Occipital lobe (tissue), 2 donors: Measurements from ENCODE around the gene NKD2. TPM values are rescaled to one million over a fixed set of nuclear protein-coding genes. Genes with fewer than 3 reads are reported as not detected.
"Not testable (repeated sequence)": the region's sequence is repeated elsewhere in the genome, so short reads cannot be mapped to it uniquely, and the experiment has no call there.

Experiments used
- DNase-seq: peaks from one replicate; lab custom pipeline; 2025; lab: John Stamatoyannopoulos, UW
- total RNA-seq: library from RNA; depleted of rRNA; stranded (reverse); fragments of >200 nt; gene quantifications from one replicate; pipeline ENCODE4 v1.2.3, GENCODE V29; 2014

The NKD2 gene
- total RNA-seq, 1 donor from 2014 or later, result 3.0 TPM

DNA sequence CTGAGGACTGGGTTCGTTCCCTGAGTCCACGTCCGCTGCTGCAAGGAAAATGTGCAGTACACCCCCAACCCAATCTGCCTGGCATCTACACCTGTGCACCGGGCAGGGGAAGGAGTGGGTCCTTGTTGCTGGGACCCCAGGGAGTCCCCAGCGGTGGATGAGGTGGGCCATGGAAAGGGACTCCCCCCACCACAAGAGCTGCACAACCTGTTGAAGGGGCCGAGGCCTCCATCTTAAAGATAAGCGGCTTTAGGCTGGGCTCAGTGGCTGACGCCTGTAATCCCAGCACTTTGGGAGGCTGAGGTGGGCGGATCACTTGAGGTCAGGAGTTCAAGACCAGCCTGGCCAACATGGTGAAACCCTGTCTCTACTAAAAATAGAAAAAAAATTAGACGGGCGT is 7.8 kb upstream of the NKD2 start:
- not testable (repeated sequence) for DNase-seq

DNA sequence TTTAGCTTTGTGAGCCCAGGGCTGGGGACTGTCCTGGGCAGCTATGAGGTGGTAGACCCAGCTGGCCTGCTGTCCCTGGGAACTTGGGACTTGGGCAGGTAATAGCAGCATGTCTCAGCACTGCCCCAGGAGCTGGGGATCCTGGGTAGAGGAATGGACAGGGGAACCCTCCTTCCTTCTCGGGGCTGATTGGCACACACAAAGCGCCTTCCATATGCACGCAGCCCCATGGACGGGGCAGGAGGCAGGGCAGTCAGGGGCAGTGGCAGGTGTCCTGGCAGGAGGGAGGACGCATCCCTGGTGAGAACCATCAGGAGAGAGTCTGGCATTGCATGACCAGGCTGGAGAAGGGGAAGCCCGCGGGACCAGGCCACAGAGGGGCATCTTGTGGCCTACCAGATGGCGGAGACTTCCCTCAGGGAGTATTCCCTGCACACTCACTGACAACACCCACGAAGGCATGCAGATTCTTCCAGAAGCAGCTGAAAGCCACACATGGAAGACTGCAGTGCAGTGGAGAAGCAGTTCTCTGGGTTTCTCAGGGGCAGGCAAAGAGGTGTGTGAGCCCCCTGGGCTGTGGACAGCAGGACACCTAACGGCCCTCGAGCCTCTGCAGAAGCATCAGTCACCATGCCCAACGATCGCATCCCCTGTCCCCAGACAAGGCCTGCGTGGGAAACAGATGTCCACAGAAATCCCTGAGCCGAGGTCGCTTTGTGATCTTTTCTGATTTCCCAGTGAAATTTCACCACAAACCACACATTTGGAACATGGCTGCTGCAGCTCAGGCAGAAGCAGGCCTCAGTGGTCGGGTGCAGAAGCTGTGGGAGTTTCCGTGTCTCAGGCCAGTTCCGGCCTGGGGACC is 7.0 kb upstream of the NKD2 start:
- no peak for DNase-seq

DNA sequence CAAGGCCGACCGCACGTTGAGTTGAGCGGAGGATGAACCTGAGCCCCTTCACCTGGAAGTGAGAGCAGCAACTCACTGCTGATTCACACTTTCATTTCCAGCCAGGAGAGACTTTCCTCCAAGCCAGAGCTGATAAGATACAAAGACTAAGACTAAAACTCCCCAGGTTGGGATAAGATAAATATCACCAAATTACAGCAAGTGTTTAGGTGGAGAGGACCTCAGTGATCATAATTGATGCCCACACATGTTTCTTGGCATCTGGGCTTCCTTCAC is 6.4 kb upstream of the NKD2 start:
- no peak for DNase-seq

DNA sequence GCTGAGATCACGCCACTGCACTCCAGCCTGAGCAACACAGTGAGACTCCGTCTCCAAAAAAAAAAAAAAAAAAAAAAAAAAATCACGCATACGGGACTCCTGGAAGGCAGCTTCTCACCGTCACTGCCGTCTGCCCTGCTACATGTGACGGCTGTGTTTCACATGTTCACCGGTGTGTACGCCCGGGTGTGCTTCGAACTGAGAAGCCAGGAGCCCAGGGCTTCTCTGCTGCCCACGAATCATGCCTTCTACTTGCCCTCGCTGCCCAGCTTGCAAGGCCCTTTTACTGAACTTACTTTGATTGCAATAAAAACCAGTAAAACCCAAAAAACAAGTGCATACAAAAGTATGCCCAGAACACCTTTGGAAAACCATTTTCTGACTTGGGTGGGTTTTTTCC is 5.8 kb upstream of the NKD2 start:
- DNase-seq, result no peak

DNA sequence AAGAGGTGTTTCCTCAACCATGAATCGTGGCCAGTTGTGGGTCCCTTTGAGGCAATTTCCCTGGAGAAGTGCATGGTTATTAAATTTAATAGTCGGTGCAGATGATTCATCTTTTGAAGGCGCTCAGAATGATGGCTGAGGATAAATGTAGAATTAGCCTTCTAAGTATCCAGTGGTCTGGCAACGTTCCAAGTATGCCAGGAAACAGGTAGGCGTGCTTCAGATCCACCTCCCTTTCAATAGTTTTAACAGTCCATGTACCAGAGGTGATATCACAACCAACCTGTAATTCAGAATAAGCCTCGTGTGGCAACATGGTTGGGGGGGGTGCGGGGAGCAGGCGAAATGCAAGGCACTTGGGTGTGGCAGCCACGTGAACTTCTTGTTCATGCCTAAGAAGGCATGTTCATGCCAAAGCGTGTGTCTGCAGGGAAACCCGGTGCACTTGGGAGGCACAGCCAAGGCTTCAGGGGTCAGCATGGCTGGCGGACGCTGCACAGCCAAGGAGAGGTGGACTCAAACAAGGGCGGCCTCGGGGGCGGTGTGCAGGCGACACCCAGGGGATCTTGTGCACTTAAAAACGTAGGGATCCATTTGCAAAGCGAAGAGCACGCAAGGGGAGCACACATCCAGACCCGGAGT is 5.2 kb upstream of the NKD2 start:
- DNase-seq, result no peak

DNA sequence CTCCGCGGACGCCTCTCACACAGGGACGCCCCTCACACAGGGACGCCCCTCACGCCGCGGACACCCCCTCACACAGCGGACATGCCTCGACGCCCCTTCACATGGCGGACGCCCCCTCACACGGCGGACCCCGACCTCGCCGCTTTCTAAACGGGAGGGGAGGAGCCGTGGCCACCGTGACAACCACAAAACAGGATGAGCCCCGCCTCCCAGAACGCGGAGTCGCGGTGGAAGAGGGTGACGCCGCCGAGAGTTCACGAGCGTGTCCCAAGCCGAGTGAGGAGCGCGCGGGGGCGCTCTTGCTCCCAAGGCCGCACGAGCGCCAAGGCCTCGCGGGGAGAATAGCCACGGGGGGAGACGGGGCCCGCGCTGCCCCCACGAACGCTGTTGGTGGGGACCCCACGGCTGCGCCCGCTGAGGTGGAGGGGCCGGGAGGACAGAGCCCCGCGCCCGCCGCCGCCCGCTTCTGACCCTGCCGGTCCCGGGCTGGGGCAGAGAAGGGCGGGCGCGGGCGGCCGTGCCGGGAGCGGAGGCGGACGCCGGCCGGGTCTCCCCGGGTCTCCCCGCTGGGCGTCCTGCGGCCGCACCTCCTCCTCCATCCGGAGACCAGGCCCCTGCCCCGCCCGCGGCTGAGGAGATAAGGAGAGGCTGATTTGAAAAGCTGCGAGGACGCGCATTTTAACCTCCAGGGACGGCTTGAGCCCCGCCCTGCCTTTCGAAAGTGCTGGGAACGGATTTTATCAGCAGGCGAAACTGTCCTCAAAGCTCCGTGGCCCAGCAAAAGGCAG is 3.9 kb upstream of the NKD2 start:
- DNase-seq, result no peak

DNA sequence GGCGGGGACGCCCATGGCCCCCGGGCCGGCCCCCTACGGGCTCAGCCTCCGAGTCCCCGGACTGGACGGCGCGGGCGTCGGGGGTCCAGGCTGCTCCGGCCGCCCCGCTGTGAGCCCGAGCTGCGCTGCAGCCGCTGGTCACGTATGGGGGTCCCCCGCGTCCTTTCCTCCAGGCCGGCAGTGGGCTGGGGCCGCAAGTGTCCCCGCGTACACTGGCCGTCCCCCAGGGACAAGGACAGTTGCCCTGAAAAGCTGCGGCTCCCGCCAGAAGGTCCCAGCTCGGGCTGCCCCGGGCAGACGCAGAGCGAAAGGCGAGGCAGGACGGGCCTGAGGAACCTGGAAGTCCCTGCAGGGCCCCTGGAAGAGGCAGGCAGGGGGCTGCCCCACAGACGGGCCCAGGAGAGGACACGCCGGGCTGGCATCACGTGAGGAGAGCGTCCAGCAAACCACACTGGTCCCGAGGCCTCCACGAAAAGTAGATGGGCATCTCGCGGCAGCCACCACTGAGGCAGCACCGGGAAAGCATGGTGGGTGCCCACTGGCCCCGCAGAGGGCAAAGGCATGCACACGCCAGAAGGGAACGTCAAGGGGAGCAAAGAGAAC is 3.3 kb upstream of the NKD2 start:
- no peak for DNase-seq

DNA sequence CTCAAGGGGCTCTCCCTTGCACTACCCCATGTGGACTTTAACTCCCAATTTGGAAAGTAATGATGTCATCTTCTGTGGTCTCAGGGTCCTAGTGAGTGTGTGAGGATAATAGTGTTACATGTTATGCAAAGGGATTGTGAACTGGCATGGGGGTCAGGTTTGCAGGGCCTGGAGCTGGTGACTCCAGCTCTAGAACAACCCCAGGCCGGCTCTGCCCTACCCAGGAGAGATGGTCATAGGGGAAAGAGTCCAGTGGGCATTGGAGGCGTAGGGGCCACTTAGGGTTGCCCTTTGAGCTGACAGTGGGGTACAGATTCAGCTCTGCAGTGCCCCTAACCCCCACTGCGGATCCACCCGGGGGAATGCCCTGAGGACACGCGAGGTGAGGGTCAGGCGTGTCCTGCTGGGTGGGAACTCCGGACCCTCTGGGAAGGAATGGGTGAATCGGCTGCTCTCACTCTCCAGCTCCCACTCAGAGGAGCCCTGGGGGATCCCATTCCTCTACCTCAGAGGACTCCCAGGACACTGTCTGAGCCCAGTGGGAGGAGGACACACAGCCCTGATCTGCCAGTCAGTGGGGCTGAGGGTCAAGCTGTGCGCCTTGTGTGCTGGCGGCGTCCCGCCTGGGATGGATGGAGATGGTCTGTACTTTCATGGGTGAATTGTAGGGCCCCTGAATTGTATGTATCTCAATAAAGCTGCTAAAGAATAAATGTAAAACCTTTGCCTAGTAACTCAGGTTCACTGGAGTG is 2.5 kb upstream of the NKD2 start:
- DNase-seq, result no peak

DNA sequence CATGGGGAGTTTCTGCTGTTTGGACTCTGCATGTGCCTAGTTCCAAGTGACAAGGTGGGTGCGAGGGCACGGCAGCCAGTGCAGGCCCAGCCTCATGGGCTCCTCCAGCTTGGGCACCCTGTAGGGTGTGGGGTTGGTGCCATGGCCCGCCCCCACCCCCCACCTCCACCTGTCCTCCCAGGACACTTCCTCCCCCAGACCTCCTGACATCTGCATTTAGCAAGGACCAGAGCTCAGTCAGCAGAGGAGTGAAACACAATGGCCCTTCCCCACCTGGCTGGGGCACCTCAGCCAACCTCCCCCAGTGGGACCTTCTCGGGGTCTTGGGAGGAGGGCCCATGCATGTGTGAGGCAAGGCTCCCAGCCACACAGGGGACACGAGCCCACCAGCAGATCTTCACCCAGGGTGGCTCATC is 1.9 kb upstream of the NKD2 start:
- no peak for DNase-seq

DNA sequence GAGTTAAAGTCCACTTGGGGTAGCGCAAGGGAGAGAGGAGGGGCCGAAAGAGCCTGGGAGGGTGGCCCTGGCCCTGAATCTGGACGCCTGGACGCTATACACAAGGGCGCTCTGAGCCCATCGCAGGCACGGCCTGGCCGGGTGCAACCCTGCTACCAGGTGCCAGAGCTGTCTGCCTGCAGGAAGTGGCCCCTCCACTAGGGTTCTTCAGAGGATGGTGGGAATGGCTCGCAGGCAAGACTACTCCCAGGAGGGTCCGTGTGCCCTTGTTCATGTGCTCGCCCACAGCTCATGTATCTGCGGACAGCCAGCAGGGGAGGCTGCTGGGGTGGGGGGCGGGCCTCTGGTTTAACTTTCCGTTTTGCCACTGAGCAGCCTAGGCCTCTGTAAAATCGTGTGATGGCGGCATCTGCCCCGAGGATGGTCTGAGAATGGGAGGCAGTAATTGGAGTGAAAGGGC is 1.4 kb upstream of the NKD2 start:
- no peak for DNase-seq

DNA sequence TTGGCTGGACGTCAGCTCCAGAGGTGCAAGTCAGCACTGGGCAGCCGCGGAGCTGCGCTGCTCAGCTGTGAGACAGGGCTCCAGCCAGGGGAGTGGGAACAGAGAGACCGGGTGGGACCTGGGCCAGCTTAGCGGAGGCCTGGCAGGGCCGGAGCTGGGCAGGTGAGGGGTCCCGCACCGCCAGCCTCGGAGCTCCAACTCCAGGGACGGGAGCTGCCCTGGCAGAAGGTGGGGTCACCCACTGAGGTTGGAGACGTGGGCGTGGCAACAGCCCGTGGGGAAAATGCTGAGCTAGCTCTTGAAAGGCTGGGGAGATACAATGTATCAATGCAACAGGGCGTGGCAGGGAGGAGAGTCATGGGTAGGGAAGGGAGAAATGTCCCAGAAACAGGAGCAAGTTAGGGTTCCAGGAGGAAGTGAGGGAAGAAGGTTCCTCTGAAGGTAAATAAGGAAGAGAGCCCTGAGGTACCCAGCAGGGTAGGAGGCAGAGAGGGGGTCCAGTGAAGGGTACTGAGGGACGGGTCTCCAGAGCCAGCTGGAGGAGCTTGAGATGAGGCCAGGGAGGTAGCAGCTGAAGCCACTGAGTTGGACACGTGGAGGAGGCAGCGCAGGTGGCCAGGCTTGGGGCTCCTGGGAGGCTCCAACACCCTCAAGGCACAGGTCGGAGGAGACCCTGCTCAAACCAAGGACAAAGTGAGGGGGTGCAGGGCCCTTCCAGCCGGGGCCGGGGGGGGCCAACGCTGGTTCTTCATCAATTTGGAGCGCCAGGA is 736 bp upstream of the NKD2 start:
- DNase-seq, result no peak

DNA sequence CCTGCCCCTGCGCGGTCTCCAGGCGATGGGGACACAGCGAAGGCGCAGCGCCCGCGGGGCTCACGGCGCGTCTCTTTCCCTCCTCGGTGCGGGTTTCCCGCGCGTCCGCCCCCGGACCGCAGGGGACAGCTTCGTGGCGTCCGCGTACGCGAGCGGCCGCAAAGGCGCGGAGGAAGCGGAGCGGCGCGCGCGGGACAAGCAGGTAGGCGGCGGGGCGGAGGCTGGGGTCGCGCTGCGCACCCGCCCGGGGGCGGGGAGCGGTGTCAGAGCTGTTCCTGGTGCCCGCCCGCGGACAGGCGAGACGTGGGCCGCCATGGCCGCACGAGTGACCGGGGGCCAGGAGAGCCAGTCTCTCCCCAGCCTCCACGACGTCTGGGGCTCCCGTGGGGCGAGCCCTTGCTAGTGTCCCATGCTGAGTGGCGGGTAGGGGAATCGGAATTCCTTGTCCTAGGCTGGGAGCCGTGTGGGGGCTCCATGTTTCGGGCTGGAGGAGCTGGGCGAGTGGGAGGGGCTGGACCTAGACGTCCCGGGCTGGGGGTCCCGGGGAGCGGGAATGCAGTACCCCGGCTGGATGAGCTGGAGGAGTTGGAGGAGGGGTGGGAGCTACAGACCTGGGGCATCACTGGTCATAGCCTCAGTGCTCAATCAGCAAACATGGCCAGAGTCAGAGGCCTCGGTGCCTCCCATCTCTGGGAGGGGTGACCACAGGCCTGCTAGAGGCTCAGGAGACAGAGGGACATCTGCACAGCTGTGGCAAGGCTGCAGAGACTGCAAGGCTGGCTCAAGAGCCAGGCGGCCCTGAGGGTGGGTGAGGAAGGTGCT is 968 bp downstream of the NKD2 start:
- no peak for DNase-seq

DNA sequence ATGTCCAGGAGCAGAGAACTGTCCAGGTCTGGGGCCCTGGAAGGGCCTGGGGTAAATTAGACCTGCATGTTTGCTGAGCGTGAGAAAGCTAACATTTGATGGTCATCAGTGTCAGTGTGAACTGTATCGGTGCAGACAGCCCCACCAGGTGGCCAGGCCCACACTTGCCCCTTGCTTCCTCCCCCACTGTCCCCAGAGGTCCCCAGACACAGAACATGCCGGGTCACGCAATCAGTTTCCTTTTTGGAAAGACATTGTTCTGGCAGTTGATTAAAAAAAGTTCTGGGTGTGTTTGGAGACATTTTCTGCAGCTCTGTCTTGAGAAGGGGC is 1.5 kb downstream of the NKD2 start:
- DNase-seq, result no peak

DNA sequence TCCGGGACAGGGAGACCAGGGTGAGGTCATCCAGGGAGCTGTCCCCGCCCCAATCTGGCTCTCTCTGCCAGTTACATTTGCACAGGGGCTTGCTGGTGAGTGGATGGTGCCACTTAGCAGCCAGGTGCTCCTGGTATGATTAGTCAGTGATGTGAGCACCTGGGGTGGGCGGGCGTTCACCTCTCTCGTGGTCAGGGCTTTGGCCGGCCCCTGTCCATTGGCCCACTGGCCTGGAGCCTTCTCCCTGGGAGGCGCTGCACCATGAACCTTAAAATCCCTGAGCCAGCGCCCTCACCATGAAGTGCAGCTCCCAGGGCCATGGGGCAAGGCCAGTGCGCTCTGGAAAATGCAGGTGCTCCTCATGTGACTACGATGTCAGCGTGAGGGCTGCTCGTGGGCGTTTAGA is 2.0 kb downstream of the NKD2 start:
- no peak for DNase-seq

DNA sequence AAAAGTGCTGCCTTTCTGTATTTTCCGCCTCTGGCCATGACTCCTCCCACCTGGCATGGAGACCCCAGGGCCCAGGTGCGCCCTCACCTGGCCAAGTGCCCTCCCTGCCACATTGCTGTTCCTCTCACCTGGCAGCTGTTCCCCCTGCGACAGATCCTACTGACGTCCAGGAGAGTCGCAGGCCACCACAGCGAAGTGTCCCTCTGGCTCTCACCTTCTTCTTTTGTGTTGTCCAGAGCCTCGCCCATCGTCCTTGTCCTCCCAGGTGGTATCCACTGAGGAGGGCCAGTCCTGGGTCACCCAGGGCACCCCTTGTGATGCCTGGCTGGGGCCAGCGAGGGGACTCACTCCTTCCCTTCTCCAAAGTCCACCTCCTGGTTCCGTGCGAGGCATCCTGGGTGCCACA is 2.6 kb downstream of the NKD2 start:
- DNase-seq, result no peak

DNA sequence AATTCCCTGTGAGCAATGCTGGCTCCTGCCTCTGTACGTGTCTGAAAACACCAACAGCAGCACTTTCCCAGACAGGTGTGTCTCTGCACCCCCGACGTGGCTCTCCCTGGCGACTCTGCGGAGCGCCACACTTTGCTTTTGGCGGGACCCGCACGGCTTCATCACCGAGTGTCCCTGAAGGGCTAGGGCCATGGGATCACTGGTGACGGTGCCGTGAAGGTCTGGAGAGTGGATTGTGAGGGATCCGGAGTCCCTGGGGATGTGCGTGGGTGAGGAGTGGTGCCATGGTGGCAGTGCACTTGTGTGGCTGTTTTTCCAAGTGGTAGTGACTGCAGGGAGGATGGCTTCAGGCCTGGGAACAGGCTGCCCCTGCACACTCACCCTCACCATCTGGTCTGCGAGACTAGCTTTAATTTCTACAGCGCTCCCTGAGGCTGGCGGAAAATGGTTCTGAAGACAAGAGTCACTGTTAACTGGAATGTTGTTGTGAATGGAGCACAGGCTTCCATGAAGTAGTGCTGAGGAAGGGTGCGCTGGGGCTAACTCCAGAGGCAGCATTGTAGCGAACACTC is 3.2 kb downstream of the NKD2 start:
- no peak for DNase-seq

DNA sequence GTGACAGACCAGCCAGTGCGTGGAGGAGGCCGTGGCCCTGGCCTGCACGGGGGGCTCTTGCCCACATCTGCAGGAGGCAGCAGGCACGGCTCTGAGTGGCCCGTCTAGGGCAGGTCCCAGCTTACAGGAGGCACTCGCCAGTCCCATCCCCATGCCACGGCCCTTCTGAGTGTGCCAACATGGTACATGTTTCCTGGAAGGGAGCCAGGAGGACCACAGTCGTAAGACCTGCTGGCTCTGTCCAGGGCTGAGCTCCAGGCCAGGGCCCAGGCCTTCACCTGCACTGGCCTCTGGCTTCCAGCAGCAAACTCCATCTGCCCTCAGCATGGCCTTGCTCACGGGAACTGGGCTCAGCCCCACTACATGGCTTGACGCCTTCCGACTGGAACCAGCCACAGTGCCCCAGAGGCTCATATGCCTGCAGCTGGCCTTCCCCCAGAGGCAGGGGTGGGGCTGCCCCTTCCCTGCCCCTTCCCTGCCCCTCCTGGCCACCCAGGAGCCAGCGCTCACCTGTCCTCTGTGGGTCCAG is 3.8 kb downstream of the NKD2 start:
- DNase-seq, result no peak

DNA sequence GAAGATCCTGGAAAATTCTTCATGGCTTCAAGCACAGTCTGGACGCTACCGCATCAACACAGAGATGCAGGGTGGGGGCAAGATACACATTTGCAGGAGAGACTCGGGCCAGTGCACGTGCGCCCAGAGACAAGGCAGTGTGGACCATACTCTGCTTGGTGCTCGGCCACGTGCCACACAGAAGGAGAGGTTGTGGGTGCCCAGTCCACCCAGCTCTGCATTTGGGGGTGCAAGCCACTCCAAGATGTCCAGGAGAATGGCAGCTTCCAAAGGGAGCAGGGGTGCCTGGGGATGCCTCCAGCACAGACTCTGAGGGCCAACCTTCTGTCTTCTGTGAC is 4.3 kb downstream of the NKD2 start:
- DNase-seq, result no peak

DNA sequence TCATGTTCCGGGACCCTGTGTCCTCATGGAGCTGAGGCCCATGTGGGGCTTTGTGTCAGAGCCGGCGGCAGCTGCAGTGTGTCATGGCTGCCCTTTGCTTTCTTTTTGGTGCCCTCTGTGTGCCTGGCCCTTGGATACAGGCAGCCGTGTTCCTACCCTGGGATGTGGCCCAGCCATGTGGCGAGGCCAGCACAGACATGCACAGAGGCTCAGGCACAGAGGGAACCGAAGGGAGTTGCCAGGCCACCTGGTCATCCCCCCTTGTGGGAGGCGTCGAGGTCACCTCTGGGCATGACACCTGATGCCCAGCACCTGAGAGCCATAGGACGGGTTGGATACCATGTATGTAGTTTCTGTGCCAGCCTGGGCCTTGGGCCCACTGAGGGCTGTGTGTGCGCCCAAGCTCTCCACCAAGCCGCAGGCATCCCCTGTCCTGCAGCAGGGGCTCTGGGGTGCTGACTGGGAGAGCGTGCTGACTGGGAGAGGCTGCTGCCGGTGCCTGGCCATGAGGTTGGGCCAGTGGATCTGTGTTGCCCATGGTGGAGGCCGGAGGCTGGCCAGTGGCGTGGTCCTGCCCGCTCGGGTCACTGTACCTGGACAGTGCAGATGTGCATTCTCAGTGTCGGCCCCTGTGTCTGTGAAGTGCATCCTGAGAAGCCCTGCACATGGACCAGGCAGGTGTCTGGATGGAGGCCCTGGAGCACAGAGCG is 4.8 kb downstream of the NKD2 start:
- no peak for DNase-seq
